BJ (cell line): ENCODE measurements around the gene OR2W1. TPM values are rescaled to one million over a fixed set of nuclear protein-coding genes. Genes with fewer than 3 reads are reported as not detected.

Experiments used
- CTCF ChIA-PET: fragments of 350-600 bp; formaldehyde crosslinking; extraction: SDS; loops from one replicate; lab custom pipeline; 2021; ENCODE audit warnings: antibody characterized with exemption, inconsistent platforms; lab: Yijun Ruan, JAX
- POLR2A ChIA-PET: fragments of 300-600 bp; sonication (Branson Sonifier 250); formaldehyde crosslinking; extraction: SDS; loops from one replicate; lab custom pipeline; 2021; ENCODE audit warnings: antibody characterized with exemption; lab: Charles Lee
- DNase-seq: peaks from one replicate; pipeline ENCODE4 v3.0.0-alpha.2; 2011; ENCODE audit warnings: low read depth
- H3K27me3 ChIP-seq: 2 replicates; pipeline ENCODE4 v1.6.0; 2011; ENCODE audit warnings: low read length; ENCODE audit not compliant: control insufficient read depth, insufficient read depth
- H3K36me3 ChIP-seq: 2 replicates; pipeline ENCODE4 v1.5.1; 2011; ENCODE audit warnings: low read length; ENCODE audit not compliant: control insufficient read depth, insufficient read depth
- H3K4me3 ChIP-seq: 2 replicates; pipeline ENCODE4 v1.5.1; 2011; ENCODE audit warnings: low read depth, mild to moderate bottlenecking, control low read depth, low read length
- CTCF ChIP-seq: IDR thresholded peaks from 2 replicates; pipeline ENCODE4 v1.5.1; 2011; ENCODE audit warnings: low read depth, mild to moderate bottlenecking, control low read depth, inconsistent platforms, low read length, moderate library complexity; ENCODE audit not compliant: insufficient read depth
- polyA plus RNA-seq: library from polyadenylated mRNA; depleted of rRNA; stranded (reverse); fragments of >200 nt; gene quantifications from 2 replicates; pipeline ENCODE4 v1.2.3, GENCODE V29; 2011

OR2W1 gene
- polyA plus RNA-seq, 1 experiment, result not detected

GRCh38 chr6:29014729-29015608 lies 30.0 kb downstream of the OR2W1 start:
- ChIA-PET POLR2A (no interaction called here), CTCF (interaction anchor here (1.3 to 5.2 kb wide), 10 partner anchors 16 to 330 kb away, joined by 3 to 52 read pairs (median 5); no protein-coding TSS in a partner anchor)
- TF ChIP-seq CTCF, result peak; percentile 29; the same call in 1 of the 2 replicates
- peak overlapping the region; percentile 41 for H3K4me3 ChIP-seq
- no peak for DNase-seq
- no peaks in the 10 kb centered on the region for H3K36me3 ChIP-seq
- peaks cover 2% of the 10 kb centered on the region for H3K27me3 ChIP-seq

- no peak for DNase-seq
- ChIA-PET POLR2A (interaction anchor here (0.6 kb wide), 1 partner anchor 282 kb away, joined by 4 read pairs; no protein-coding TSS in a partner anchor), CTCF (interaction anchor here (0.9 to 1.2 kb wide), 2 partner anchors 174 to 325 kb away, joined by 4 to 6 read pairs; no protein-coding TSS in a partner anchor)
- H3K36me3 ChIP-seq, result no peaks in the 10 kb centered on the region
- peak overlapping the region; percentile 59 for H3K4me3 ChIP-seq
- TF ChIP-seq CTCF, result no peak
- H3K27me3 ChIP-seq, result peaks cover 2% of the 10 kb centered on the region
These were observed 33.7 kb downstream of the OR2W1 start for GRCh38 chr6:29011276-29011734.

GRCh38 chr6:29009358-29009757 lies 35.6 kb downstream of the OR2W1 start:
- no peaks in the 10 kb centered on the region for H3K36me3 ChIP-seq
- TF ChIP-seq CTCF, result no peak
- no peak for DNase-seq
- CTCF ChIA-PET, result no interaction called here
- H3K27me3 ChIP-seq, result peaks cover 2% of the 10 kb centered on the region
- POLR2A ChIA-PET, result interaction anchor here (0.7 kb wide), 1 partner anchor 594 kb away, joined by 3 read pairs; no protein-coding TSS in a partner anchor
- H3K4me3 ChIP-seq, result no peak overlapping the region

GRCh38 chr6:29008089-29008488 lies 36.9 kb downstream of the OR2W1 start:
- POLR2A ChIA-PET, result no interaction called here
- no peak for TF ChIP-seq CTCF
- CTCF ChIA-PET, result interaction anchor here (0.7 kb wide), 1 partner anchor 8 kb away, joined by 4 read pairs; no protein-coding TSS in a partner anchor
- H3K4me3 ChIP-seq, result no peak overlapping the region
- H3K27me3 ChIP-seq, result peaks cover 2% of the 10 kb centered on the region
- DNase-seq, result no peak
- no peaks in the 10 kb centered on the region for H3K36me3 ChIP-seq
